ENCODE measurements around the gene HVCN1.
"Not testable (repeated sequence)": the region's sequence is repeated elsewhere in the genome, so short reads cannot be mapped to it uniquely, and the experiment has no call there.

Gene HVCN1, protein sequence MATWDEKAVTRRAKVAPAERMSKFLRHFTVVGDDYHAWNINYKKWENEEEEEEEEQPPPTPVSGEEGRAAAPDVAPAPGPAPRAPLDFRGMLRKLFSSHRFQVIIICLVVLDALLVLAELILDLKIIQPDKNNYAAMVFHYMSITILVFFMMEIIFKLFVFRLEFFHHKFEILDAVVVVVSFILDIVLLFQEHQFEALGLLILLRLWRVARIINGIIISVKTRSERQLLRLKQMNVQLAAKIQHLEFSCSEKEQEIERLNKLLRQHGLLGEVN

DNA sequence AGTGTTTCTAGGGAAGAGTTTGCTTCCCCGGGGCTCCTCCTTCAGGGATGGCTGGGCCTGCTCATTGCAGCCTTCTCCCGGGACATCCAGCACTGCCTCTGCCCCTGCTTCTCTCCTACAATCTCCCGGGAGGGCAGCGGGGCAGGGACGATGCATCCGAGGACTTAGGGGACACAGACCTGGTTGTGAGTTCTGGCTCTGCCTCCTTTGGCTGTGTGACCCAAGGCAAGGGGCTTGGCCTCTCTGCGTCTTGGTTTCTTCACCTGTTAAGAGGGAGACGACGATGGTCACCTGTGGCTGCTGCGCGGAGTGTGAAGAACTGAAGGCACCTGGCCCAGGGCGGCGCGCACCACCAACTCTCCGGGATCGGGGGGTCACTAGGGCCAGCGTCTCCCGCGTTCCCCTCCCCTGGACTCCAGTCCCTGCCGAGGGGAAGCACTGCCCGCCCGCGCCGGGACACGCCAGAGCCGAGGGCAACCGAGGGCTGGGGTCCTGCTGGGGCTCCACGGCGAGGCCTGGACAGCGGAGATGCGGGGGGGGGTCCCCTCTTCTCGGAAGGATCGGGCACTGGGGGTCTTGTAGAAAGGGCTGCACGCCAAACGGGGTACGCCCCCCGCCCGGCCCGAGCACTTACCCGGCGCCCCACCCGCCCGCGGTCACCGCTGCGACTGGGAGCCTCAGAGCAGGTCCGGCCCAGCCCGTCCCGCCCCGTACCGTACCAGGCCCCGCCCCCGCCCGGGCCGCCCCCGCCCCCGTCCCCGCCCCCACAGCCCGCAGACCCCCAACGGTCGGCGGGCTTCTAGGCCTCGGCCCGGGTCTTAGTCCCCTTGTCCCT, at the start of gene HVCN1:
TSS of gene HVCN1 (minus strand) at position 670 of the 835 bp plus-strand sequence. CDS start 5,870 bp downstream, outside the sequence.
- no peak for DNase-seq
- Histone ChIP-seq H3K27me3 (replicated peaks) (no peaks in the 10 kb centered on the region), H3K4me3 (ENCODE audit: low read depth, low read length) (peak within 1 kb of the TSS; percentile 61), H3K27ac (no peak within 1 kb of the TSS), H3K36me3 (replicated peaks) (no peaks in the 10 kb centered on the region)
- TF ChIP-seq, protein P1, sequence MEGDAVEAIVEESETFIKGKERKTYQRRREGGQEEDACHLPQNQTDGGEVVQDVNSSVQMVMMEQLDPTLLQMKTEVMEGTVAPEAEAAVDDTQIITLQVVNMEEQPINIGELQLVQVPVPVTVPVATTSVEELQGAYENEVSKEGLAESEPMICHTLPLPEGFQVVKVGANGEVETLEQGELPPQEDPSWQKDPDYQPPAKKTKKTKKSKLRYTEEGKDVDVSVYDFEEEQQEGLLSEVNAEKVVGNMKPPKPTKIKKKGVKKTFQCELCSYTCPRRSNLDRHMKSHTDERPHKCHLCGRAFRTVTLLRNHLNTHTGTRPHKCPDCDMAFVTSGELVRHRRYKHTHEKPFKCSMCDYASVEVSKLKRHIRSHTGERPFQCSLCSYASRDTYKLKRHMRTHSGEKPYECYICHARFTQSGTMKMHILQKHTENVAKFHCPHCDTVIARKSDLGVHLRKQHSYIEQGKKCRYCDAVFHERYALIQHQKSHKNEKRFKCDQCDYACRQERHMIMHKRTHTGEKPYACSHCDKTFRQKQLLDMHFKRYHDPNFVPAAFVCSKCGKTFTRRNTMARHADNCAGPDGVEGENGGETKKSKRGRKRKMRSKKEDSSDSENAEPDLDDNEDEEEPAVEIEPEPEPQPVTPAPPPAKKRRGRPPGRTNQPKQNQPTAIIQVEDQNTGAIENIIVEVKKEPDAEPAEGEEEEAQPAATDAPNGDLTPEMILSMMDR (IDR thresholded peaks at IDR 0.05; ENCODE audit: low read depth, low read length, missing control alignments), result no peak
- in situ Hi-C loops (cut with HindIII; ENCODE audit: low pct_ligation_motif_present, low sequenced_read_pairs), result no loop called here

DNA sequence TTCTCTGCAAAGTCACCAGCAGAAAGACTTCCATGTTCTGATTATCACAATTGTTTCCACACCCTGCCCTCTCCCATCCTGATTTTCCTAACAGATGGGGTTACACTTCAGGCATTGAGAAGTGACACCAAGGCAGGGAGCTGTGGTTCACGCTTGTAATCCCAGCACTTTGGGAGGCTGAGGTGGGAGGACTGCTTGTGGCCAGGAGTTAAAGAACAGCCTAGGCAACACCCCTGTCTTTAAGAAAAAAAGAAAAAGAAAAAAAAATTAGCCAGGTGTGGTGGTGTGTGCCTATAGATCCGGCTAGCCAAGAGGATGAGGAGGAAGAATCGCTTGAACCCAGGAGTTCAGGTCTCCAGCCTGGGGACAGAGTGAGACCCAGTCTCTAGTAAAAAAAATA, 48.6 kb upstream of the HVCN1 start:
- Histone ChIP-seq H3K27me3 (replicated peaks) (no peaks in the 10 kb centered on the region), H3K27ac (no peak overlapping the region), H3K4me3 (ENCODE audit: low read depth, low read length) (no peak overlapping the region), H3K36me3 (replicated peaks) (peaks cover 4% of the 10 kb centered on the region)
- TF ChIP-seq, protein P1 (IDR thresholded peaks at IDR 0.05; ENCODE audit: low read depth, low read length, missing control alignments), result no peak
- in situ Hi-C loops (cut with HindIII; ENCODE audit: low pct_ligation_motif_present, low sequenced_read_pairs), result no loop called here
- no peak for DNase-seq

DNA sequence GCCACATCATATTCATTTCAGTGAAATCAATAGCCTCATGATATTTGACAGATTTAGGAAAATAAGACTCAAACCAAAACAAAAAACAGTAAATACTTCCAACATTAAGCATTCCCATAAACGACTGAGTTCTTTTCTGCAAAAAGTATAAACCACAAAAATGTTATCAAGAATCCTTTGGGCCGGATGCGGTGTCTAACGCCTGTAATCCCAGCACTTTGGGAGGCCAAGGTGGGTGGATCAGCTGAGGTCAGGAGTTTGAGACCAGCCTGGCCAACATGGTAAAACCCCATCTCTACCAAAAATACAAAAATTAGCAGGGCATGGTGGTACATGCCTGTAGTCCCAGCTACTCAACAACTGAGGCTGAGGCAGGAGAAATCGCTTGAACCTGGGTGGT, 48.1 kb upstream of the HVCN1 start:
- H3K27me3 ChIP-seq (replicated peaks); H3K4me3 ChIP-seq (ENCODE audit: low read depth, low read length); in situ Hi-C loops (cut with HindIII; ENCODE audit: low pct_ligation_motif_present, low sequenced_read_pairs); H3K36me3 ChIP-seq (replicated peaks); H3K27ac ChIP-seq: not testable (repeated sequence)
- DNase-seq, result peak; percentile 27

DNA sequence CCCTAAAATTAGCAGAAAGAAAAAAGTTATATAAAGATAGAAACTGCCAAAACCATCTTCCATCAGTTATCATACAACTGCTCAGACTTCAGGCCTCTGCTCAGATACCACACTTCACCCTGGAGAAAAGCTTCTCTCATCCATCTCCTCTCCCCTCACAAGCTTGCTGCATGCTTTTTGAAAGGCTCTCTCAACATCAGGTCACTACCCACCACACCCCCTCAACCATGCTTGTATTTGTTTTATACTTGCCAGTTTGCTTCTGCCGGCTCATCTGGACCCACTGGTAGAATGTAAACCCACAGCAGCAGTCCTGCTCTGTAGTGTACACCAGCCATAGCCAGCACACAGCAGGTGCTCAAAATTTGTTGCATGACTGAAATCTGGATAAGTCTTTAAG, 45.0 kb upstream of the HVCN1 start:
- no peak overlapping the region for H3K4me3 ChIP-seq (ENCODE audit: low read depth, low read length)
- H3K36me3 ChIP-seq (replicated peaks), result peaks cover 23% of the 10 kb centered on the region
- in situ Hi-C loops (cut with HindIII; ENCODE audit: low pct_ligation_motif_present, low sequenced_read_pairs), result no loop called here
- DNase-seq, result no peak
- H3K27me3 ChIP-seq (replicated peaks), result no peaks in the 10 kb centered on the region
- no peak overlapping the region for H3K27ac ChIP-seq
- TF ChIP-seq, protein P1 (IDR thresholded peaks at IDR 0.05; ENCODE audit: low read depth, low read length, missing control alignments), result no peak

DNA sequence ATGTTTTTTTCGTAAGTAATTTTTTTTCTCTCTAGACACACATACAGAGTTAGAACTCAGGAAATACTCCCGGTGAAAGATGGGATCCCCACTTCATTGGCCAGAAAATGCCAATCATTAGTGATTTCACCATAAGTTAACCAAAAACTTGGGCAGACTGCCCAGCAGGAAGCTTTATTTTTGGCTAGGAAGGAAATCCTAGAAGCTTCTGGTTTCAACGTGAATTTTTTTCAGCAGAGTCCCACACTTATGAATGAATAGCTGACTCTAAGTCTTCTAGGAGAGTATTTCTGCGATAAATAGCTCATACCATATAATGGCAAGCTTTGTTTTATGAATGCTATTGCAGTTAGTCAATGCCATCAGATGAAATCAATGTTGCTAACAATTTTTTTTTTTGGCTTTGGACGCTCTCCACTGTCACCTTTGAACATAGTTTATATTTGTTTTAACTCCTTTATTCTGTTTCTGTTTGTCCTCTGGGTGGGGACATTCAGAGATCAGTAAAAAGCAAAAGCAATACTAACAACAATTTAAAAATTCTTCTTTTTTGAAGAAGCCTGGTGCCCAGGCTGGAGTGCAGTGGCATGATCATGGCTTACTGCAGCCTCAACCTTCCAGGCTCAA, 44.3 kb upstream of the HVCN1 start:
- no peaks in the 10 kb centered on the region for H3K27me3 ChIP-seq (replicated peaks)
- no peak overlapping the region for H3K27ac ChIP-seq
- H3K4me3 ChIP-seq (ENCODE audit: low read depth, low read length), result no peak overlapping the region
- H3K36me3 ChIP-seq (replicated peaks), result peaks cover 30% of the 10 kb centered on the region
- peak; percentile 9 for DNase-seq
- in situ Hi-C loops (cut with HindIII; ENCODE audit: low pct_ligation_motif_present, low sequenced_read_pairs), result no loop called here
- TF ChIP-seq, protein P1 (IDR thresholded peaks at IDR 0.05; ENCODE audit: low read depth, low read length, missing control alignments), result no peak

DNA sequence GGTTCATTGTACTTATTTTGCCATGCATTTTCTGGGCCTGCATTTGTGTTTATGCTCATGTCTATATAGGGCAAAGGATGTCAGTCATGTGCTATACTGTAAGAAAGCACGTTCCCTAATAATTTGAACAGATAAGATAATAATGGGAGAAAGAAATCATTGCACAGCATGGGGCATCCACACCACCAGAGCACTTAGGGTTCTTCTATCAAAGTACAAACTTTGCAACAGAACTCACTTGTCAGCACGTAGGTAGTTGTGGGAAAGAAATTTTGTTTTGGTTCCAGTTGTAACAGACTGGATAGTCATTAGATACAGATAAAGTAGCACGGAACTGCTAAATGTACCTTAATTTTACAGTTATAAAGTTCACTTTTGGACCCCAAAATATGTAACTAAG, 43.7 kb upstream of the HVCN1 start:
- Histone ChIP-seq H3K4me3 (ENCODE audit: low read depth, low read length) (no peak overlapping the region), H3K27ac (no peak overlapping the region), H3K27me3 (replicated peaks) (no peaks in the 10 kb centered on the region), H3K36me3 (replicated peaks) (peaks cover 32% of the 10 kb centered on the region)
- in situ Hi-C loops (cut with HindIII; ENCODE audit: low pct_ligation_motif_present, low sequenced_read_pairs), result no loop called here
- DNase-seq, result no peak
- TF ChIP-seq, protein P1 (IDR thresholded peaks at IDR 0.05; ENCODE audit: low read depth, low read length, missing control alignments), result no peak
